K562 (cell line): ENCODE results near the gene ANKRD23. TPM values are rescaled to one million over a fixed set of nuclear protein-coding genes. Genes with fewer than 3 reads are reported as not detected.

Source experiments
- CEBPG ChIP-seq, 3 experiments: fragments of 200-800 bp in 1 of 3; sonication (Bioruptor generic) in 1 of 3; sonication (generic) in 1 of 3; formaldehyde crosslinking in 1 of 3; IDR thresholded peaks in 2 of 3; conservative IDR thresholded peaks in 1 of 3; 2 replicates each; pipeline versions ENCODE4 v1.6.1 to v1.8.0; 2016 to 2022; ENCODE audit warnings: missing compliant biosample characterization in 2 of 3, missing genetic modification characterization in 2 of 3, mild to moderate bottlenecking in 1 of 3, missing genetic modification reagents in 1 of 3
- EGR1 ChIP-seq: fragments of 450-650 bp; conservative IDR thresholded peaks from 2 replicates; pipeline ENCODE4 v1.6.1; 2017; ENCODE audit warnings: mild to moderate bottlenecking
- GABPA ChIP-seq: fragments of 200-800 bp; sonication (Bioruptor generic); conservative IDR thresholded peaks from 2 replicates; pipeline ENCODE4 v1.6.1; 2016; ENCODE audit warnings: low read depth, missing genetic modification characterization, missing compliant biosample characterization
- GATAD2A ChIP-seq: fragments of 450-650 bp; IDR thresholded peaks from 2 replicates; pipeline ENCODE4 v1.6.1; 2017
- LCOR ChIP-seq: sonication (generic); formaldehyde crosslinking; IDR thresholded peaks from 2 replicates; pipeline ENCODE4 v1.8.0; 2022; ENCODE audit warnings: mild to moderate bottlenecking, missing genetic modification reagents
- MYC ChIP-seq, 2 experiments: fragments of 250-450 bp in 1 of 2; sonication (Bioruptor Pico) in 1 of 2; IDR thresholded peaks; 2 replicates each; pipeline versions ENCODE4 v1.5.1 to v1.6.1; 2012 to 2021; ENCODE audit warnings: low read depth in 2 of 2, borderline replicate concordance in 1 of 2, improper control_type of control experiment in 1 of 2, low read length in 1 of 2, mild to moderate bottlenecking in 1 of 2, moderate library complexity in 1 of 2
- RBM22 ChIP-seq: fragments of 200-400 bp; formaldehyde crosslinking; IDR thresholded peaks from 2 replicates; pipeline ENCODE4 v1.6.1; 2018; ENCODE audit warnings: low read length, low read depth; ENCODE audit not compliant: poor library complexity, severe bottlenecking
- SPI1 ChIP-seq: IDR thresholded peaks from 2 replicates; pipeline ENCODE4 v1.6.1; 2011; ENCODE audit warnings: low read depth, low read length, control low read depth, borderline replicate concordance
- polyA plus RNA-seq, 8 experiments: library from polyadenylated mRNA; depleted of rRNA in 4 of 8; stranded (reverse) in 5 of 8; unstranded in 3 of 8; fragments of >200 nt; fragmentation: Nextera tagmentation in 2 of 8; fragmentation: Illumina TruSeq in 1 of 8; extraction: Ambion mirVana in 2 of 8; extraction: Trizol in 1 of 8; gene quantifications; 2 replicates each; pipeline versions ENCODE4 v1.2.1 to v1.2.3, GENCODE V29; 2011 to 2014; ENCODE audit warnings: inconsistent platforms in 1 of 8, missing spikeins in 1 of 8
- total RNA-seq, 7 experiments: library from RNA; depleted of rRNA in 6 of 7; stranded (reverse); fragments of >200 nt in 6 of 7; fragmentation: Illumina TruSeq in 2 of 7; extraction: Trizol in 2 of 7; gene quantifications; 2 replicates each; pipeline versions ENCODE4 v1.2.1 to v1.2.3, GENCODE V29; 2011 to 2021; ENCODE audit warnings: low replicate concordance in 1 of 7
- TF ChIP-seq, protein P1 (sequence below), 2 experiments: fragments of 450-650 bp; formaldehyde crosslinking in 1 of 2; IDR thresholded peaks; 2 replicates each; pipeline versions ENCODE4 v1.4.0 to v1.6.1; 2014 to 2020; ENCODE audit warnings: mild to moderate bottlenecking in 2 of 2, borderline replicate concordance in 1 of 2, low read depth in 1 of 2
- TF ChIP-seq, protein P2 (sequence below): fragments of 450-650 bp; formaldehyde crosslinking; IDR thresholded peaks from 2 replicates; pipeline ENCODE4 v1.4.0; 2020; ENCODE audit warnings: mild to moderate bottlenecking, mixed read lengths
- TF ChIP-seq, protein P3 (sequence below): sonication (generic); formaldehyde crosslinking; IDR thresholded peaks from 2 replicates; pipeline ENCODE4 v1.8.1; 2023; ENCODE audit warnings: mild to moderate bottlenecking, missing genetic modification reagents, moderate library complexity

Gene ANKRD23
- total and polyA plus RNA-seq, 9 of the 15 experiments (the other 6 are each of a cell fraction or from before 2014, with no cell fraction given): 0.32 to 4.8 (median 2.8) TPM

DNA sequence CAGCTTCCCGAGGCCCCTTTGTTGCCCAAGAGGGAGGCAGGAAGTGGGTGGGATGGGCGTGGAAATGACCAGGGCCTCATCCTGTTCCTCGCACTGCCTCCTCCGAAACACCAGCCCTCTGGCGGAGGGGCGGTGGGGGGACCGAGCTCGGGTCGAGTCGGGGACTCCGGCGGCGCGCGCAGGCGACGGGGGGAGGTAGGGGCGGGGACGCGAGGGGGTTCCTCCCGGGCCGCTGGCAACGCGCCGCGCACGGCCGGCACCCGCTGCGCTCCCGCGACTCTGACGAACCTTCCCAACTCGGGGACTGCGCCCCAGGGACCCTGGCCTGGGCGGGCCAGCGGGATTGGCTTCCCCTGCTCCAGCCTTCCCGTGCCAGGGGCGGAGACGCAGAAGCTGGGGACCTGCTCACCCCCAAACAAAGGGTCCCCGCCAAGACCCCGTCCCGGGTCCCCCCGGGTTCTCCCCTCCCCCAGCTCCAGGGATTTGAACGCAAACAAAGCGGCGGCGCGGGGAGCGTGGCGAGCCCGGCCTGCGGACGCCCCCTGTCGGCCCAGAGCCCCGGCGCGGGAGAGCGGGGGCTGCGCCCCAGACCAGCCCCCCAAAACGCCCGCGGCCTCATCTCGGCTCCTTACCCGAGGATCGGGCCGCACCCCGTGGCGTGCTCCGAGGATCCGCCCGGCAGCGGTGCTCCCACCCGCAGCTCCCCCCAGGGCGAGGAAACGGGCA lies 24.9 kb upstream of the ANKRD23 start (continued):
- TF ChIP-seq, protein P1, sequence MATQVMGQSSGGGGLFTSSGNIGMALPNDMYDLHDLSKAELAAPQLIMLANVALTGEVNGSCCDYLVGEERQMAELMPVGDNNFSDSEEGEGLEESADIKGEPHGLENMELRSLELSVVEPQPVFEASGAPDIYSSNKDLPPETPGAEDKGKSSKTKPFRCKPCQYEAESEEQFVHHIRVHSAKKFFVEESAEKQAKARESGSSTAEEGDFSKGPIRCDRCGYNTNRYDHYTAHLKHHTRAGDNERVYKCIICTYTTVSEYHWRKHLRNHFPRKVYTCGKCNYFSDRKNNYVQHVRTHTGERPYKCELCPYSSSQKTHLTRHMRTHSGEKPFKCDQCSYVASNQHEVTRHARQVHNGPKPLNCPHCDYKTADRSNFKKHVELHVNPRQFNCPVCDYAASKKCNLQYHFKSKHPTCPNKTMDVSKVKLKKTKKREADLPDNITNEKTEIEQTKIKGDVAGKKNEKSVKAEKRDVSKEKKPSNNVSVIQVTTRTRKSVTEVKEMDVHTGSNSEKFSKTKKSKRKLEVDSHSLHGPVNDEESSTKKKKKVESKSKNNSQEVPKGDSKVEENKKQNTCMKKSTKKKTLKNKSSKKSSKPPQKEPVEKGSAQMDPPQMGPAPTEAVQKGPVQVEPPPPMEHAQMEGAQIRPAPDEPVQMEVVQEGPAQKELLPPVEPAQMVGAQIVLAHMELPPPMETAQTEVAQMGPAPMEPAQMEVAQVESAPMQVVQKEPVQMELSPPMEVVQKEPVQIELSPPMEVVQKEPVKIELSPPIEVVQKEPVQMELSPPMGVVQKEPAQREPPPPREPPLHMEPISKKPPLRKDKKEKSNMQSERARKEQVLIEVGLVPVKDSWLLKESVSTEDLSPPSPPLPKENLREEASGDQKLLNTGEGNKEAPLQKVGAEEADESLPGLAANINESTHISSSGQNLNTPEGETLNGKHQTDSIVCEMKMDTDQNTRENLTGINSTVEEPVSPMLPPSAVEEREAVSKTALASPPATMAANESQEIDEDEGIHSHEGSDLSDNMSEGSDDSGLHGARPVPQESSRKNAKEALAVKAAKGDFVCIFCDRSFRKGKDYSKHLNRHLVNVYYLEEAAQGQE (IDR thresholded peaks at IDR 0.05; ENCODE audit: borderline replicate concordance): 0 out of 2 replicates have a peak, but pooled peaks have one; percentile 23
- TF ChIP-seq, protein P1 (CRISPR knock-in tag; IDR thresholded peaks at IDR 0.05; ENCODE audit: low read depth): no peak
- TF ChIP-seq MYC (IDR thresholded peaks at IDR 0.05; ENCODE audit: low read depth, low read length) (peak; percentile 89), MYC (CRISPR knock-in tag; IDR thresholded peaks at IDR 0.05; ENCODE audit: borderline replicate concordance, low read depth) (no peak), GATAD2A (peak; percentile 64; the same call in 1 of the 2 replicates), LCOR (0 out of 2 replicates have a peak, but pooled peaks have one; percentile 45), CEBPG (CRISPR knock-in tag; IDR thresholded peaks at IDR 0.05) (no peak; the same call in 1 of the 2 replicates), CEBPG (tag; conservative IDR thresholded peaks at IDR 0.05 in 1 of 2, IDR thresholded peaks at IDR 0.05 in 1 of 2) (peak in 1 of 2 experiments; percentile 84; a peak in 3 of 4 replicates), SPI1 (peak; percentile 55; the same call in 1 of the 2 replicates), GABPA (tag) (peak; percentile 79), RBM22 (peak; percentile 28), EGR1 (peak; percentile 22)
- TF ChIP-seq, protein P2, sequence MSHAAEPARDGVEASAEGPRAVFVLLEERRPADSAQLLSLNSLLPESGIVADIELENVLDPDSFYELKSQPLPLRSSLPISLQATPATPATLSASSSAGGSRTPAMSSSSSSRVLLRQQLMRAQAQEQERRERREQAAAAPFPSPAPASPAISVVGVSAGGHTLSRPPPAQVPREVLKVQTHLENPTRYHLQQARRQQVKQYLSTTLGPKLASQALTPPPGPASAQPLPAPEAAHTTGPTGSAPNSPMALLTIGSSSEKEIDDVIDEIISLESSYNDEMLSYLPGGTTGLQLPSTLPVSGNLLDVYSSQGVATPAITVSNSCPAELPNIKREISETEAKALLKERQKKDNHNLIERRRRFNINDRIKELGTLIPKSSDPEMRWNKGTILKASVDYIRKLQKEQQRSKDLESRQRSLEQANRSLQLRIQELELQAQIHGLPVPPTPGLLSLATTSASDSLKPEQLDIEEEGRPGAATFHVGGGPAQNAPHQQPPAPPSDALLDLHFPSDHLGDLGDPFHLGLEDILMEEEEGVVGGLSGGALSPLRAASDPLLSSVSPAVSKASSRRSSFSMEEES (CRISPR knock-in tag): 0 out of 2 replicates have a peak, but pooled peaks have one; percentile 1
- TF ChIP-seq, protein P3, sequence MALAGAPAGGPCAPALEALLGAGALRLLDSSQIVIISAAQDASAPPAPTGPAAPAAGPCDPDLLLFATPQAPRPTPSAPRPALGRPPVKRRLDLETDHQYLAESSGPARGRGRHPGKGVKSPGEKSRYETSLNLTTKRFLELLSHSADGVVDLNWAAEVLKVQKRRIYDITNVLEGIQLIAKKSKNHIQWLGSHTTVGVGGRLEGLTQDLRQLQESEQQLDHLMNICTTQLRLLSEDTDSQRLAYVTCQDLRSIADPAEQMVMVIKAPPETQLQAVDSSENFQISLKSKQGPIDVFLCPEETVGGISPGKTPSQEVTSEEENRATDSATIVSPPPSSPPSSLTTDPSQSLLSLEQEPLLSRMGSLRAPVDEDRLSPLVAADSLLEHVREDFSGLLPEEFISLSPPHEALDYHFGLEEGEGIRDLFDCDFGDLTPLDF (CRISPR knock-in tag): 0 out of 2 replicates have a peak, but pooled peaks have one; percentile 54
